ENCODE measurements around the gene OR2T12.
"Not testable (repeated sequence)": the region's sequence is repeated elsewhere in the genome, so short reads cannot be mapped to it uniquely, and the experiment has no call there.

DNA sequence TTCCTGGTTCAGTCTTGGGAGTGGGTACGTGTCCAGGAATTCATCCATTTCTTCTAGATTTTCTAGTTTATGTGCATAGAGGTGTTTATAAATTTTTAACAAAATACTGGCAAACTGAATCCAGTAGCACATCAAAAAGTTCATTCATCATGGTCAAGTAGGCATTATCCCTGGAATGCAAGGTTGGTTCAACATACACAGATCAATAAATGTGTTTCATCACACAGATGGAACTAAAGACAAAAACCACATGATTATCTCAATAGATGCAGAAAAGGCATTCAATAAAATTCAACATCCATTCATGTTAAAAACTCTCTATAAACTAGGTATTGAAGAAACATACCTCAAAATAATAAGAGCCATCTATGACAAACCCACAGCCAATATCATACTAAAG lies 43.9 kb downstream of the OR2T12 start:
- TF ChIP-seq, protein P1, sequence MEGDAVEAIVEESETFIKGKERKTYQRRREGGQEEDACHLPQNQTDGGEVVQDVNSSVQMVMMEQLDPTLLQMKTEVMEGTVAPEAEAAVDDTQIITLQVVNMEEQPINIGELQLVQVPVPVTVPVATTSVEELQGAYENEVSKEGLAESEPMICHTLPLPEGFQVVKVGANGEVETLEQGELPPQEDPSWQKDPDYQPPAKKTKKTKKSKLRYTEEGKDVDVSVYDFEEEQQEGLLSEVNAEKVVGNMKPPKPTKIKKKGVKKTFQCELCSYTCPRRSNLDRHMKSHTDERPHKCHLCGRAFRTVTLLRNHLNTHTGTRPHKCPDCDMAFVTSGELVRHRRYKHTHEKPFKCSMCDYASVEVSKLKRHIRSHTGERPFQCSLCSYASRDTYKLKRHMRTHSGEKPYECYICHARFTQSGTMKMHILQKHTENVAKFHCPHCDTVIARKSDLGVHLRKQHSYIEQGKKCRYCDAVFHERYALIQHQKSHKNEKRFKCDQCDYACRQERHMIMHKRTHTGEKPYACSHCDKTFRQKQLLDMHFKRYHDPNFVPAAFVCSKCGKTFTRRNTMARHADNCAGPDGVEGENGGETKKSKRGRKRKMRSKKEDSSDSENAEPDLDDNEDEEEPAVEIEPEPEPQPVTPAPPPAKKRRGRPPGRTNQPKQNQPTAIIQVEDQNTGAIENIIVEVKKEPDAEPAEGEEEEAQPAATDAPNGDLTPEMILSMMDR (IDR thresholded peaks at IDR 0.05) = not testable (repeated sequence)
- TF ChIP-seq ZFX (IDR thresholded peaks at IDR 0.05; ENCODE audit: borderline replicate concordance) = not testable (repeated sequence)
